ACC112 (cell line): ENCODE data around the gene MTA3.

Source experiments
- H2AFZ ChIP-seq: fragments of 200-600 bp; sonication (generic); one replicate; pipeline ENCODE4 v1.6.0; 2017; ENCODE audit warnings: antibody characterized with exemption, low read length; ENCODE audit not compliant: unreplicated experiment
- H3K27ac ChIP-seq: fragments of 200-600 bp; sonication (generic); 2 replicates; pipeline ENCODE4 v1.5.1; 2014; ENCODE audit warnings: low read depth, mild to moderate bottlenecking, antibody characterized with exemption, low read length, moderate library complexity
- H3K27me3 ChIP-seq: fragments of 200-600 bp; sonication (generic); 2 replicates; pipeline ENCODE4 v1.6.1; 2014; ENCODE audit warnings: mild to moderate bottlenecking, antibody characterized with exemption, low read length, moderate library complexity, mixed read lengths; ENCODE audit not compliant: insufficient read depth
- H3K36me3 ChIP-seq: fragments of 200-600 bp; sonication (generic); 2 replicates; pipeline ENCODE4 v1.6.1; 2016; ENCODE audit warnings: mild to moderate bottlenecking, antibody characterized with exemption, low read length, moderate library complexity, mixed read lengths; ENCODE audit not compliant: insufficient read depth
- H3K4me1 ChIP-seq: fragments of 200-600 bp; sonication (generic); one replicate; pipeline ENCODE4 v1.6.1; 2016; ENCODE audit warnings: low read length, mixed read lengths; ENCODE audit not compliant: insufficient read depth, unreplicated experiment, control insufficient read depth
- H3K4me3 ChIP-seq: fragments of 200-600 bp; sonication (generic); 2 replicates; pipeline ENCODE4 v1.5.1; 2014; ENCODE audit warnings: mild to moderate bottlenecking, low read depth, low read length
- H3K79me2 ChIP-seq: fragments of 200-600 bp; sonication (generic); one replicate; pipeline ENCODE4 v1.6.0; 2016; ENCODE audit warnings: low read length; ENCODE audit not compliant: control insufficient read depth, unreplicated experiment, insufficient read depth

MTA3 gene

DNA sequence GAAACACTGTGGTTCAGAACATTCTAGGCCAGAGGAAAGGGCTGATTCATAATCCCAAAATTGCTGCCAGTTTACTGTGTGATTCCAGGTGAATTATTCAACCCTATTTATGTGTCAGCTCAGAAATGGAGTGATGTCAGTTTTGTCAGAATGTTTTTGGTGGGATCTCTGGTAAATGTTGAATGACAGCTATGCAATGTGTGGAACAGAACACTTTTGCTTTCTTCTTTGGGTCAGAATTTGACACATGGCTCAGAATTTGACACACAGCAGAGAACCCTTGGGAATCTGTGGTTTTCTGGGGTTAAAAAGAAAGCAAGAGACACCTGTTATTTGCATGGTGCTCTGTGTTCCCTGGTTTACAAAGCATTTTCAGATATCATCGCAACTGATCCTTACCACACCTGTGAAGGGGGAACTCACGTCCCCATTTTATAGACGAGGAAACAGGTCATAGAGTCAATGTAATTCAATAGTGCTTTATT is 1.6 kb upstream of the MTA3 start:
- H3K27ac ChIP-seq: no peak overlapping the region
- peaks cover 10% of the 10 kb centered on the region for H3K79me2 ChIP-seq
- H3K27me3 ChIP-seq: no peaks in the 10 kb centered on the region
- H3K36me3 ChIP-seq: no peaks in the 10 kb centered on the region
- no peaks in the 10 kb centered on the region for H3K4me1 ChIP-seq
- no peak overlapping the region for H3K4me3 ChIP-seq
- H2AFZ ChIP-seq: no peak overlapping the region

DNA sequence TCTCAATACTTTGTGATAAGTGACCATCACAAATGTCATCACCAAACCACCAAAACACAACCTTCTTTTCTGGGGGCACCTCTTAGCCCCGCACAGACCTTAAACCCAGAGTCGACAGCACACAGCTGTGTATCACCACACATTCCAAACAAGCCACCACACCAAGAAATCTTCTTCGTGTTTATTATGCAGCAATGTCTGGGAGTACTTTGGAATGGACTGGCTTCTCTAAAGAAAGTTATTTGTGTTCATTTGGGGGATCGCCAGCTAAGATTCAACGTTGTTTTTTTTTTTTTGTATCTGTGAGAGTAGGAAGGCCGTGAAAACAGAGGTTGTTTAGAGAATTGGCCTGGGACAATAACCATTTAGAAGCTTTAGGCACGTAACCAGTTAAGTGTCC is 1.1 kb upstream of the MTA3 start:
- no peak overlapping the region for H3K27ac ChIP-seq

GRCh38 chr2:42567806-42568400 is 529 bp upstream of the MTA3 start:
- H3K79me2 ChIP-seq: peaks cover 10% of the 10 kb centered on the region
- H3K27me3 ChIP-seq: no peaks in the 10 kb centered on the region
- no peak overlapping the region for H2AFZ ChIP-seq
- H3K4me3 ChIP-seq: no peak overlapping the region
- H3K36me3 ChIP-seq: peaks cover 2% of the 10 kb centered on the region
- no peak overlapping the region for H3K27ac ChIP-seq
- no peaks in the 10 kb centered on the region for H3K4me1 ChIP-seq

More for the DNA sequence above, 1.1 kb upstream of the MTA3 start:
- Histone ChIP-seq H2AFZ (no peak overlapping the region), H3K27me3 (no peaks in the 10 kb centered on the region), H3K79me2 (peaks cover 10% of the 10 kb centered on the region), H3K36me3 (no peaks in the 10 kb centered on the region), H3K4me3 (no peak overlapping the region), H3K4me1 (no peaks in the 10 kb centered on the region)

DNA sequence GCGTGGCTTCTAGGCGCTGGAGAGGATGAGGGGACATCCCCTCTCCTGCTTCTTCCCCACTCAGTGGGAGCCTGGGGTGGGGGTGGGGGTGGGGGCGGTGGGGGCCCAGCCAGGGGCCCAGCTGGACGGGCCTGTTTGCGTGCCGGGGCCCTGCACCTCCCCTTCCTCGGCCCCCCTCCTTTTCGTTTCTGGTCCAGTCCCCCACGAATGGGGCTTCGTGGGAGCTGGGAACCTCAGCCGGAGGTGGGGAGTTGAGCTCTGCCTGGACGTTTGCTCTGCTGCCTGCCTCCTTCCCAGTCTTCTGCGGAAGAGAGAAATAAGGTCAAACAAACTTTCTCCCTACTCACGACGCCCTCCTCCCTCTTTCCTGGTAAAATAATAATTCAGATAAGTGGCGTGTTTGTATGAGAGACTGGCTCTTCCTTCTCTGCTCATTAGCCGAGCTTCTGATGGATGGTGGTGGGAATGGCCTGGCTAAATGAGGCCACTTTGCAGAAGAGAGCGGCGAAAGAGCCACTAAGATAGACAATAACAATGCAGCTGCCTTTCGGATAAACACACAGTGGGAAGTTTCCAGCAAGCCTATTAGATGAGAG is 782 bp downstream of the MTA3 start:
- H3K27ac ChIP-seq: no peak overlapping the region
- H3K79me2 ChIP-seq: peaks cover 10% of the 10 kb centered on the region
- H2AFZ ChIP-seq: peak overlapping the region; percentile 70
- H3K27me3 ChIP-seq: no peaks in the 10 kb centered on the region
- H3K36me3 ChIP-seq: peaks cover 6% of the 10 kb centered on the region
- no peaks in the 10 kb centered on the region for H3K4me1 ChIP-seq
- peak overlapping the region; percentile 86 for H3K4me3 ChIP-seq

DNA sequence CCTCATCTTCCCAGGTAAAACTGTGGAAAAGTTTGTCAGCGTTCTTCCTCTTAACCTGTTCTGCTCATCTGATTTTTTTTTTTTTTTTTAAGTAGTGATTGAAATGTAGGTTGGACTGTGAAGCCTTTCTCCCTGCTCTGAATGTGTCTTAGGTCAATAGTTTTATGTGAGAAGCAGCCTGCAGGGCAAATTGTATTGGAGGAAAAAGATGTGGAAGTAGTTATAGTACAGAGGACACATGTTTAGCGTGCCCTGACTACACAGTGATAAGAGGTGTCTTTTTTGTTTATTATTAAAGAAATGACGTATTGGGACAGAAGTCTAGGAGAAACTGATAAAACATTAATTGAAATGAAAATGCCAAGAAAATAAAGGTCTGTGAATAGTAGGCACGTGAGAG is 1.5 kb downstream of the MTA3 start:
- Histone ChIP-seq H3K27me3 (no peaks in the 10 kb centered on the region), H3K27ac (no peak overlapping the region), H3K36me3 (peaks cover 6% of the 10 kb centered on the region), H2AFZ (no peak overlapping the region), H3K4me1 (no peaks in the 10 kb centered on the region), H3K4me3 (peak overlapping the region; percentile 86), H3K79me2 (peaks cover 14% of the 10 kb centered on the region)

DNA sequence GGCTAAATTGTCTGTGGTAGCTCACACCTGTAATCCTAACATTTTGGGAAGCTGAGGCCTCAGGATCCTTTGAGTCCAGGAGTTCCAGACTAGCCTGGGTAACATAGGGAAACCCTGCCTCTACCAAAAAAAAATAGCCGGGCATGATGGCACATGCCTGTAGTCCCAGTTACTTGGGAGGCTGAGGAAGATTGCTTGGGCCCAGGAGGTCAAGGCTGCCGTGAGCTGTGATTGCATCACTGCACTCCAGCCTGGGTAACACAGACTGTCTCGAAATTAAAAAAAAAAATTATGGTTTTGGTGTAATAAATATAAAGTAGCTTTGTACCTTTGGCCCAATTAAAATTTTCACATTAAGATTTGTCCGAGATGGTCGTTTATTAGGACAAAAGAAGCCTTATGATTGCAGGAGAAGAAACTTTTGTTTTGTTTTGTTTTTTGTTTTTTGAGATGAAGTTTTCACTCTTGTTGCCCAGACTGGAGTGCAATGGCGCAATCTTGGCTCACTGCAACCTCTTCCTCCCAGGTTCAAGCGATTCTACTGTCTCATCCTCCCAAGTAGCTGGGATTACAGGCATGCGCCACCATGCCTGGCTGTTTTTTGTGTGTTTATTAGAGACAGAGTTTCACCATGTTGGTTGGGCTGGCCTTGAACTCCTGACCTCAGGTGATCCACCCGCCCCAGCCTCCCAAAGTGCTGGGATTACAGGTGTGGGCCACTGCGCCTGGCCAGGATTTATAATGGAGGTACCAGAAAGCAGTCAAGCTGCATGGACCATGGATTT is 4.1 kb downstream of the MTA3 start:
- H3K27ac ChIP-seq: no peak overlapping the region
- no peak overlapping the region for H3K4me3 ChIP-seq
- H3K27me3 ChIP-seq: no peaks in the 10 kb centered on the region
- H3K79me2 ChIP-seq: peaks cover 21% of the 10 kb centered on the region
- H2AFZ ChIP-seq: no peak overlapping the region
- peaks cover 6% of the 10 kb centered on the region for H3K36me3 ChIP-seq
- no peaks in the 10 kb centered on the region for H3K4me1 ChIP-seq

- H3K27me3 ChIP-seq: no peaks in the 10 kb centered on the region
- H3K79me2 ChIP-seq: peaks cover 21% of the 10 kb centered on the region
- H3K27ac ChIP-seq: no peak overlapping the region
- no peaks in the 10 kb centered on the region for H3K4me1 ChIP-seq
- peaks cover 6% of the 10 kb centered on the region for H3K36me3 ChIP-seq
- H3K4me3 ChIP-seq: no peak overlapping the region
- no peak overlapping the region for H2AFZ ChIP-seq
Observed at GRCh38 chr2:42573256-42573655, 4.8 kb downstream of the MTA3 start.

GRCh38 chr2:42575458-42576064 is 7.1 kb downstream of the MTA3 start:
- H3K36me3 ChIP-seq: peaks cover 13% of the 10 kb centered on the region
- H3K27me3 ChIP-seq: no peaks in the 10 kb centered on the region
- no peaks in the 10 kb centered on the region for H3K4me1 ChIP-seq
- H3K27ac ChIP-seq: no peak overlapping the region
- no peak overlapping the region for H2AFZ ChIP-seq
- H3K4me3 ChIP-seq: no peak overlapping the region
- H3K79me2 ChIP-seq: peaks cover 10% of the 10 kb centered on the region

DNA sequence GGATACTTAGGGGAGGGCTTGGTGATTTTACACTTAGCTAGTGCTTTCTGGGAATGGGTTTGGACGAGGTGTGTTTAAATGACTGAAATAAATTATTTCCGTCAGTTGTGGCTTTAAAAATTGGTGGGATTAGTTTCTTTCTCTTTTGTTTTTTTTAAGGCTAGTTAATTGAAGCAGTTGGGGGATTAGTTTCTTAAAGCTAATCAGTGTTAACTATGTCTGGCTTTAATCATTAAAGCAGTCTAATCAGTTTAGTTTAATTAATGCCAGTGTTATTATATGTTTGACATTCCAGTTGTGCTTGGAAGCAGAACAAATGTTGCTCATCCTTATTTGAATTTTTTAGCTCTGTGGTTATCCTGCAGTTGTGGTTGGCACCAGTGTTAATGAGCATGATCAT is 10.2 kb downstream of the MTA3 start:
- H2AFZ ChIP-seq: no peak overlapping the region
- H3K27ac ChIP-seq: no peak overlapping the region
- H3K79me2 ChIP-seq: peaks cover 10% of the 10 kb centered on the region
- H3K4me1 ChIP-seq: no peaks in the 10 kb centered on the region
- no peaks in the 10 kb centered on the region for H3K27me3 ChIP-seq
- no peak overlapping the region for H3K4me3 ChIP-seq
- H3K36me3 ChIP-seq: peaks cover 11% of the 10 kb centered on the region

DNA sequence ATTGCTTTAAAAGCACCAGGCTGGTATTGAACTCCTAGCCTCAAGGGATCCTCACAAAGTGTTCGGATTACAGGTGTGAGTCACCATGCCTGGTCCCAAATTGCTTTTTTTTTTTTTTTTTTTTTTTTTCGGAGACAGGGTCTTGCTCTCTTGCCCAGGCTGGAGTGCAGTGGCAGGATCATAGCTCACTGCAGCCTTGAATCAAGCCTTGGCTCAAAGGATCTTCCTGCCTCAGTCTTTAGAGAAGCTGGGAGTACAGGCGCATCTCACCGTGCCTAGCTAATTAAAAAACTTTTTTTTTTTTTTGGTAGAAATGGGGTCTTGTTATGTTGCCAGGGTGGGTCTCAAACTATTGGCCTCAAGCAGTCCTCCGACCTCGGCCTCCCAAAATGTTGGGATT is 12.8 kb downstream of the MTA3 start:
- peaks cover under 1% of the 10 kb centered on the region for H3K79me2 ChIP-seq
- H3K4me3 ChIP-seq: no peak overlapping the region
- H3K4me1 ChIP-seq: no peaks in the 10 kb centered on the region
- H3K27me3 ChIP-seq: no peaks in the 10 kb centered on the region
- no peak overlapping the region for H3K27ac ChIP-seq
- H3K36me3 ChIP-seq: peaks cover 11% of the 10 kb centered on the region
- no peak overlapping the region for H2AFZ ChIP-seq
